ENCODE results near the gene LYPD6B. TPM values are rescaled to one million over a fixed set of nuclear protein-coding genes. Genes with fewer than 3 reads are reported as not detected.
A peak's percentile ranks its signal among the peaks of the same experiment; 100 is the strongest.

The LYPD6B gene
- total RNA-seq, 2 donors from 2014 or later = 12.6 to 14.5 TPM

DNA sequence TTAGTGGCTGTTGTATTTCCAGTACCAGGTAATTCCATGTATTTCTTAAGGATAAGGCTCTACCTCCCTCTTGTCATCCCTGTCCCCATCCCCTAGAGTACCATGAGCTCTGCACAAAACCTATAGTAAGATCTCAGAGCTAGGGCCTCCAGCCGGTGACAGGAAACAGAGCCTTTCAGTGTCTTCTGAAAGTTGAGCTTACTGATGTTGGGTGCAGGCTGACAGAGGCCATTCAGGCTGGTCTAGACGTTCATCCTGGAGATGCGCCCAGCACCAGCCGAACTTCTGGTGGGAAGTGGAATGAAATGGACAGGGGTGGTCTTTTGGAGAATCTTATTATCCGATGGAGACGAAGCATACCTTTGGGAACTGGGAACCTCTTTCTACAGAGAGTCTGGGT is 16.7 kb upstream of the LYPD6B start:
- TF ChIP-seq, protein P1, sequence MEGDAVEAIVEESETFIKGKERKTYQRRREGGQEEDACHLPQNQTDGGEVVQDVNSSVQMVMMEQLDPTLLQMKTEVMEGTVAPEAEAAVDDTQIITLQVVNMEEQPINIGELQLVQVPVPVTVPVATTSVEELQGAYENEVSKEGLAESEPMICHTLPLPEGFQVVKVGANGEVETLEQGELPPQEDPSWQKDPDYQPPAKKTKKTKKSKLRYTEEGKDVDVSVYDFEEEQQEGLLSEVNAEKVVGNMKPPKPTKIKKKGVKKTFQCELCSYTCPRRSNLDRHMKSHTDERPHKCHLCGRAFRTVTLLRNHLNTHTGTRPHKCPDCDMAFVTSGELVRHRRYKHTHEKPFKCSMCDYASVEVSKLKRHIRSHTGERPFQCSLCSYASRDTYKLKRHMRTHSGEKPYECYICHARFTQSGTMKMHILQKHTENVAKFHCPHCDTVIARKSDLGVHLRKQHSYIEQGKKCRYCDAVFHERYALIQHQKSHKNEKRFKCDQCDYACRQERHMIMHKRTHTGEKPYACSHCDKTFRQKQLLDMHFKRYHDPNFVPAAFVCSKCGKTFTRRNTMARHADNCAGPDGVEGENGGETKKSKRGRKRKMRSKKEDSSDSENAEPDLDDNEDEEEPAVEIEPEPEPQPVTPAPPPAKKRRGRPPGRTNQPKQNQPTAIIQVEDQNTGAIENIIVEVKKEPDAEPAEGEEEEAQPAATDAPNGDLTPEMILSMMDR (conservative IDR thresholded peaks at IDR 0.05) = no peak
- peaks cover 5% of the 10 kb centered on the region for H3K36me3 ChIP-seq (ENCODE audit: control insufficient read depth, insufficient read depth, low read length)
- H3K4me1 ChIP-seq (ENCODE audit: control insufficient read depth, insufficient read depth, low read length) = no peaks in the 10 kb centered on the region
- Mint-ChIP-seq H3K9me3 (no peaks in the 10 kb centered on the region), H3K4me3 (no peak overlapping the region), H3K36me3 (ENCODE audit: low read depth) (peaks cover 9% of the 10 kb centered on the region), H3K27me3 (ENCODE audit: insufficient read depth) (no peaks in the 10 kb centered on the region), H3K4me1 (peaks cover 18% of the 10 kb centered on the region), H3K27ac (no peak overlapping the region)
- no peak for DNase-seq
- H3K27ac ChIP-seq (ENCODE audit: low read depth, low read length) = no peak overlapping the region
- 97 to 98% methylated on average over 5 to 6 of the region's 6 CpGs for WGBS, 2 experiments (ENCODE audit: insufficient coverage in 1 of 2, insufficient read length in 1 of 2)
- no peaks in the 10 kb centered on the region for H3K27me3 ChIP-seq (ENCODE audit: control insufficient read depth, insufficient read depth, low read length, poor library complexity, severe bottlenecking)
- H3K4me3 ChIP-seq (ENCODE audit: low read length) = no peak overlapping the region
- H3K9me3 ChIP-seq (ENCODE audit: control insufficient read depth, low read length) = no peaks in the 10 kb centered on the region
- no peak overlapping the region for H3K9ac ChIP-seq (ENCODE audit: extremely low read depth, low read length, poor library complexity, severe bottlenecking)

DNA sequence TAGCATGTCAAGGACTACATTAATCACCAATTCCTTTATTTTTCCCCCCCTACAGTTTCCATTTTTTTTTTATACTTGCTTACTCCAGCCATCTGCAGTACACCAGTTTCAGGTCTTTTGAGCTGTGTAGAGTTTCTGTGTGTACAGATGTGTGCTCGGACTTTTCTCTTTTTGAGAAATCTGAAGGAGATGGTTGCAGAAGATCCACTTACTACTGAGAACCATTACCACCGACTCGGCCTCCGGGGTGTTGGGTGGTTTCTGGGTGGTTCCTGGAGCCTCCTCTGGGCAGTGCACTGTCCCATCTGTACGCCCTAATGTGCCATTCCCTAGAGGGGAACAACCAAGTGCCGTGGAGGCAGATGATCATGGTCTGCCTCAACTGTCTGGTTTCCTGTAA is 15.4 kb upstream of the LYPD6B start:
- WGBS, 2 experiments (ENCODE audit: insufficient coverage in 1 of 2, insufficient read length in 1 of 2) = 95% methylated on average over 6 of the region's 6 CpGs; no CpG with 5 or more reads in 1 of the 2 experiments
- Mint-ChIP-seq H3K27me3 (ENCODE audit: insufficient read depth) (peaks cover 4% of the 10 kb centered on the region), H3K27ac (no peak overlapping the region)

GRCh38 chr2:149027590-149028250 is 10.8 kb upstream of the LYPD6B start:
- Histone ChIP-seq H3K9me3 (ENCODE audit: control insufficient read depth, low read length) (no peaks in the 10 kb centered on the region), H3K4me1 (ENCODE audit: control insufficient read depth, insufficient read depth, low read length) (no peaks in the 10 kb centered on the region), H3K36me3 (ENCODE audit: control insufficient read depth, insufficient read depth, low read length) (no peaks in the 10 kb centered on the region), H3K9ac (ENCODE audit: extremely low read depth, low read length, poor library complexity, severe bottlenecking) (no peak overlapping the region), H3K4me3 (ENCODE audit: low read length) (no peak overlapping the region), H3K27me3 (ENCODE audit: control insufficient read depth, insufficient read depth, low read length, poor library complexity, severe bottlenecking) (peaks cover 4% of the 10 kb centered on the region), H3K27ac (ENCODE audit: low read depth, low read length) (no peak overlapping the region)
- TF ChIP-seq, protein P1 (conservative IDR thresholded peaks at IDR 0.05) = no peak
- H3K4me3 Mint-ChIP-seq = no peak overlapping the region
- no peak overlapping the region for H3K27ac Mint-ChIP-seq
- H3K4me1 Mint-ChIP-seq = peaks cover 6% of the 10 kb centered on the region
- peaks cover 21% of the 10 kb centered on the region for H3K27me3 Mint-ChIP-seq (ENCODE audit: insufficient read depth)
- DNase-seq = peak; percentile 41
- H3K9me3 Mint-ChIP-seq = no peaks in the 10 kb centered on the region
- 56 to 65% methylated on average over 3 to 7 of the region's 7 CpGs for WGBS, 2 experiments (ENCODE audit: insufficient coverage in 1 of 2, insufficient read length in 1 of 2)
- no peaks in the 10 kb centered on the region for H3K36me3 Mint-ChIP-seq (ENCODE audit: low read depth)

More for the DNA sequence above, 15.4 kb upstream of the LYPD6B start:
- Histone ChIP-seq H3K27ac (ENCODE audit: low read depth, low read length) (no peak overlapping the region), H3K4me1 (ENCODE audit: control insufficient read depth, insufficient read depth, low read length) (no peaks in the 10 kb centered on the region), H3K9me3 (ENCODE audit: control insufficient read depth, low read length) (no peaks in the 10 kb centered on the region), H3K4me3 (ENCODE audit: low read length) (no peak overlapping the region), H3K27me3 (ENCODE audit: control insufficient read depth, insufficient read depth, low read length, poor library complexity, severe bottlenecking) (no peaks in the 10 kb centered on the region), H3K36me3 (ENCODE audit: control insufficient read depth, insufficient read depth, low read length) (peaks cover 5% of the 10 kb centered on the region), H3K9ac (ENCODE audit: extremely low read depth, low read length, poor library complexity, severe bottlenecking) (no peak overlapping the region)
- H3K36me3 Mint-ChIP-seq (ENCODE audit: low read depth) = peaks cover 9% of the 10 kb centered on the region
- H3K4me1 Mint-ChIP-seq = peaks cover 19% of the 10 kb centered on the region
- no peak overlapping the region for H3K4me3 Mint-ChIP-seq
- H3K9me3 Mint-ChIP-seq = no peaks in the 10 kb centered on the region
- no peak for DNase-seq
- TF ChIP-seq, protein P1 (conservative IDR thresholded peaks at IDR 0.05) = no peak
